Measurements from ENCODE around the gene RGCC.

DNA sequence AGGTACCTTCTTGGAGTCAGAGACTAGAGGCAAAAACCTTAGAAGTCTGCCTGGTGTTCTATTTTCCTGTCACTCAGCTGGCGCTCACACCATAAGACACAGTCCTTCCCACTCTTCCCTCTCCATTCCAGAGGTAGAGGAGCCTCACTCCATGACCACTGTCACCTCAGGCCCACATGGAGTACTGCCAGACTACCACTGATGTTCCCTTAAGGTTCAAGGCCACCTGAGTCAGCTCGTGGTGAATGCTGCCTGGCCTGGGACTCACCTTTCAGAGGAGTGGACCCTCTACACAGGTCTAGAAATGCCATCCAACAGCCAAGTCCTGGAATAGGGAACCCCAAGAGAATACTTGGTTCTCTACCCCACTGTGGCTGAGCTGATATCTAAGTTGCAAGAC lies 29.9 kb downstream of the RGCC start:
- TF ChIP-seq POLR2AphosphoS5 (IDR thresholded peaks at IDR 0.05) (no peak), CTCF (IDR thresholded peaks at IDR 0.05) (no peak), POLR2A (IDR thresholded peaks at IDR 0.05) (no peak), EP300 (IDR thresholded peaks at IDR 0.05) (no peak)
